Skeletal muscle cell (primary cell): Measurements from ENCODE around the gene ADAMTS10.
A peak's percentile ranks its signal among the peaks of the same experiment; 100 is the strongest.
"Not testable (repeated sequence)": the region's sequence is repeated elsewhere in the genome, so short reads cannot be mapped to it uniquely, and the experiment has no call there.

Source experiments
- DNase-seq: peaks from one replicate; pipeline ENCODE4 v3.0.0-alpha.2; 2010; ENCODE audit warnings: low read depth
- H3K4me3 ChIP-seq: 2 replicates; pipeline ENCODE4 v1.5.1; 2011; ENCODE audit warnings: low read depth, mild to moderate bottlenecking, control low read depth, low read length, moderate library complexity

Gene ADAMTS10

GRCh38 chr19:8629996-8630683, 19.6 kb upstream of the ADAMTS10 start, which contains the start of gene NFILZ:
NFILZ (plus strand) TSS chr19:8630633; CDS start chr19:8676766, 46,133 bp downstream.
- no peak for DNase-seq
- H3K4me3 ChIP-seq: no peak within 1 kb of the TSS

GRCh38 chr19:8629184-8629583, 18.7 kb upstream of the ADAMTS10 start:
- DNase-seq: no peak
- no peak overlapping the region for H3K4me3 ChIP-seq

- H3K4me3 ChIP-seq: no peak overlapping the region
- DNase-seq: no peak
Observed at GRCh38 chr19:8626842-8627241, 16.3 kb upstream of the ADAMTS10 start.

- not testable (repeated sequence) for DNase-seq, H3K4me3 ChIP-seq
Observed at GRCh38 chr19:8622886-8623285, 12.4 kb upstream of the ADAMTS10 start.

GRCh38 chr19:8618751-8619150, 8.2 kb upstream of the ADAMTS10 start:
- no peak overlapping the region for H3K4me3 ChIP-seq
- DNase-seq: no peak

GRCh38 chr19:8617984-8618383, 7.5 kb upstream of the ADAMTS10 start:
- DNase-seq: no peak

GRCh38 chr19:8617325-8617724, 6.8 kb upstream of the ADAMTS10 start:
- not testable (repeated sequence) for DNase-seq, H3K4me3 ChIP-seq

More at GRCh38 chr19:8617984-8618383, 7.5 kb upstream of the ADAMTS10 start:
- no peak overlapping the region for H3K4me3 ChIP-seq

GRCh38 chr19:8616861-8617260, 6.3 kb upstream of the ADAMTS10 start:
- no peak for DNase-seq
- H3K4me3 ChIP-seq: no peak overlapping the region

GRCh38 chr19:8615813-8616596, 5.5 kb upstream of the ADAMTS10 start:
- H3K4me3 ChIP-seq: no peak overlapping the region
- DNase-seq: no peak

GRCh38 chr19:8615024-8615423, 4.5 kb upstream of the ADAMTS10 start:
- no peak for DNase-seq
- H3K4me3 ChIP-seq: no peak overlapping the region

GRCh38 chr19:8614455-8614854, 3.9 kb upstream of the ADAMTS10 start:
- H3K4me3 ChIP-seq: no peak overlapping the region
- DNase-seq: no peak

GRCh38 chr19:8612807-8613171, 2.3 kb upstream of the ADAMTS10 start:
- no peak for DNase-seq

GRCh38 chr19:8611877-8612806, 1.6 kb upstream of the ADAMTS10 start:
- H3K4me3 ChIP-seq: no peak overlapping the region
- peak; percentile 43 for DNase-seq

More at GRCh38 chr19:8612807-8613171, 2.3 kb upstream of the ADAMTS10 start:
- H3K4me3 ChIP-seq: no peak overlapping the region

- DNase-seq: no peak
- H3K4me3 ChIP-seq: no peak overlapping the region
Observed at GRCh38 chr19:8611391-8611876, 919 bp upstream of the ADAMTS10 start.

GRCh38 chr19:8610936-8611300, 403 bp upstream of the ADAMTS10 start:
- DNase-seq: no peak
- H3K4me3 ChIP-seq: peak overlapping the region; percentile 78

- DNase-seq: no peak
Observed at GRCh38 chr19:8609279-8610040, 1.1 kb downstream of the ADAMTS10 start.

GRCh38 chr19:8608941-8609278, 1.6 kb downstream of the ADAMTS10 start:
- DNase-seq: no peak
- H3K4me3 ChIP-seq: peak overlapping the region; percentile 78

More at GRCh38 chr19:8609279-8610040, 1.1 kb downstream of the ADAMTS10 start:
- peak overlapping the region; percentile 78 for H3K4me3 ChIP-seq

- no peak for DNase-seq
- no peak overlapping the region for H3K4me3 ChIP-seq
Observed at GRCh38 chr19:8607386-8607785, 3.1 kb downstream of the ADAMTS10 start.

- no peak for DNase-seq
- no peak overlapping the region for H3K4me3 ChIP-seq
Observed at GRCh38 chr19:8605514-8605913, 5.0 kb downstream of the ADAMTS10 start.
